Dermis microvascular lymphatic vessel endothelial cell (primary cell): ENCODE data around the gene TTC6. TPM values are rescaled to one million over a fixed set of nuclear protein-coding genes. Genes with fewer than 3 reads are reported as not detected.

Experiments used
- DNase-seq, 2 donors: peaks; one replicate each; pipeline versions ENCODE4 v3.0.0 to v3.0.0-alpha.2; 2010; ENCODE audit warnings: low read depth in 2 of 2
- total RNA-seq: library from RNA; depleted of rRNA; stranded (reverse); fragments of >200 nt; gene quantifications from 2 replicates; pipeline ENCODE4 v1.2.1, GENCODE V29; 2014

The TTC6 gene
- total RNA-seq, 1 donor from 2014 or later: 0.13 TPM

GRCh38 chr14:37585971-37586796 lies 9.2 kb upstream of the TTC6 start:
- DNase-seq: no peak

GRCh38 chr14:37586797-37587130 lies 8.7 kb upstream of the TTC6 start:
- DNase-seq: no peak

- no peak for DNase-seq
These were observed 8.2 kb upstream of the TTC6 start for GRCh38 chr14:37587131-37587803.

- no peak for DNase-seq
These were observed 7.4 kb upstream of the TTC6 start for GRCh38 chr14:37587881-37588666.

- DNase-seq: no peak
These were observed 6.8 kb upstream of the TTC6 start for GRCh38 chr14:37588667-37588955.

GRCh38 chr14:37588956-37589714 lies 6.3 kb upstream of the TTC6 start:
- no peak for DNase-seq

GRCh38 chr14:37589715-37590427 lies 5.6 kb upstream of the TTC6 start:
- DNase-seq: no peak

- no peak for DNase-seq
These were observed 4.8 kb upstream of the TTC6 start for GRCh38 chr14:37590428-37591139.

- no peak for DNase-seq
These were observed 4.0 kb upstream of the TTC6 start for GRCh38 chr14:37591311-37591940.

- no peak for DNase-seq
These were observed 3.4 kb upstream of the TTC6 start for GRCh38 chr14:37591941-37592481.

- DNase-seq: no peak
These were observed 2.7 kb upstream of the TTC6 start for GRCh38 chr14:37592482-37593408.

GRCh38 chr14:37593511-37594237 lies 1.8 kb upstream of the TTC6 start:
- DNase-seq: no peak

GRCh38 chr14:37594238-37594970 lies 1.0 kb upstream of the TTC6 start:
- DNase-seq: peak; percentile 56 to 75

- peak in 1 of 2 donors; percentile 18 for DNase-seq
These were observed 586 bp downstream of the TTC6 start for GRCh38 chr14:37595809-37596621.

GRCh38 chr14:37596790-37597472 lies 1.5 kb downstream of the TTC6 start:
- no peak for DNase-seq

- peak in 1 of 2 donors; percentile 35 for DNase-seq
These were observed 2.1 kb downstream of the TTC6 start for GRCh38 chr14:37597538-37597913.
